ENCODE measurements around the gene SOCS1.

DNA sequence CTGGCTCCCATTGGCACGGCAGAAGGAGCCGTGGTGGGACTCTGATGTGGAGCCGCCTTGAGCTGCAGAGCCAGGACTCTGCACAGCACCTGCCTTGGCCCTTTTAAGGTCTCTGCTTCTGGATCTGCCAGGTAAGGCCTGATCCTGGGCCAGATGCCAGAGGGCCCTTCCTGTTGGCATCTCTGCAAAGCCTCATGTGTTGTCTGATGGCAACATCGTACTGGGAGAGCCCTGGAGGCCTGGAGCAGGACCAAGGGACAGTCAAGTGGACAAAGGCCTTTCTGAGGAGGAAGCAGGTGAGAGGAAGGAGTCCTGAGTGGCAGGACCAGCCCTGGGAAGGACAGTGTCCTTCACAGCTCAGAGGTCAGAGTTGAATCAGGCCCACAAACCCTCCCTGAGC is 26.1 kb downstream of the SOCS1 start:
- no peak for TF ChIP-seq EZH2 (optimal IDR thresholded peaks at IDR 0.05; ENCODE audit: low read depth, low read length)
- TF ChIP-seq, protein P1, sequence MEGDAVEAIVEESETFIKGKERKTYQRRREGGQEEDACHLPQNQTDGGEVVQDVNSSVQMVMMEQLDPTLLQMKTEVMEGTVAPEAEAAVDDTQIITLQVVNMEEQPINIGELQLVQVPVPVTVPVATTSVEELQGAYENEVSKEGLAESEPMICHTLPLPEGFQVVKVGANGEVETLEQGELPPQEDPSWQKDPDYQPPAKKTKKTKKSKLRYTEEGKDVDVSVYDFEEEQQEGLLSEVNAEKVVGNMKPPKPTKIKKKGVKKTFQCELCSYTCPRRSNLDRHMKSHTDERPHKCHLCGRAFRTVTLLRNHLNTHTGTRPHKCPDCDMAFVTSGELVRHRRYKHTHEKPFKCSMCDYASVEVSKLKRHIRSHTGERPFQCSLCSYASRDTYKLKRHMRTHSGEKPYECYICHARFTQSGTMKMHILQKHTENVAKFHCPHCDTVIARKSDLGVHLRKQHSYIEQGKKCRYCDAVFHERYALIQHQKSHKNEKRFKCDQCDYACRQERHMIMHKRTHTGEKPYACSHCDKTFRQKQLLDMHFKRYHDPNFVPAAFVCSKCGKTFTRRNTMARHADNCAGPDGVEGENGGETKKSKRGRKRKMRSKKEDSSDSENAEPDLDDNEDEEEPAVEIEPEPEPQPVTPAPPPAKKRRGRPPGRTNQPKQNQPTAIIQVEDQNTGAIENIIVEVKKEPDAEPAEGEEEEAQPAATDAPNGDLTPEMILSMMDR (IDR thresholded peaks at IDR 0.05; ENCODE audit: low read length), result no peak

All from MM.1S (cell line).